Liver (tissue), 9 donors: ENCODE data around the gene CUL1. TPM values are rescaled to one million over a fixed set of nuclear protein-coding genes. Genes with fewer than 3 reads are reported as not detected.

Experiments
- DNase-seq: peaks from one replicate; pipeline ENCODE4 v3.0.0-alpha.2; 2017; ENCODE audit warnings: low spot score
- H3K27ac ChIP-seq, 2 donors: one replicate each; pipeline ENCODE4 v1.7.0; 2013; ENCODE audit warnings: inconsistent platforms in 2 of 2, low read length in 2 of 2, control low read depth in 1 of 2, low read depth in 1 of 2, mild to moderate bottlenecking in 1 of 2
- H3K27me3 ChIP-seq, 4 donors: one replicate each; pipeline versions ENCODE4 v1.6.1 to v1.7.0; 2013; ENCODE audit warnings: low read length in 3 of 4, inconsistent platforms in 1 of 4, mild to moderate bottlenecking in 1 of 4, moderate library complexity in 1 of 4; ENCODE audit not compliant: control insufficient read depth in 4 of 4, insufficient read depth in 4 of 4
- H3K36me3 ChIP-seq, 4 donors: one replicate each; pipeline versions ENCODE4 v1.6.1 to v1.7.0; 2013; ENCODE audit warnings: low read length in 3 of 4, mild to moderate bottlenecking in 3 of 4, low read depth in 1 of 4, moderate library complexity in 1 of 4; ENCODE audit not compliant: control insufficient read depth in 4 of 4, insufficient read depth in 3 of 4
- H3K4me1 ChIP-seq, 4 donors: one replicate each; pipeline versions ENCODE4 v1.6.1 to v1.7.0; 2013; ENCODE audit warnings: low read length in 3 of 4, mild to moderate bottlenecking in 3 of 4, moderate library complexity in 1 of 4; ENCODE audit not compliant: control insufficient read depth in 4 of 4, insufficient read depth in 4 of 4
- H3K4me3 ChIP-seq, 3 donors: one replicate each; pipeline versions ENCODE4 v1.6.1 to v1.7.0; 2013; ENCODE audit warnings: low read length in 3 of 3, control low read depth in 1 of 3, low read depth in 1 of 3, mild to moderate bottlenecking in 1 of 3
- H3K9ac ChIP-seq, 2 donors: one replicate each; pipeline ENCODE4 v1.7.0; 2013; ENCODE audit warnings: low read length in 2 of 2, mild to moderate bottlenecking in 2 of 2, moderate library complexity in 2 of 2, control low read depth in 1 of 2, low read depth in 1 of 2
- H3K9me3 ChIP-seq, 4 donors: one replicate each; pipeline versions ENCODE4 v1.6.1 to v1.7.0; 2013; ENCODE audit warnings: low read length in 3 of 4; ENCODE audit not compliant: control insufficient read depth in 4 of 4
- ATF3 ChIP-seq: IDR thresholded peaks from 2 replicates; pipeline ENCODE4 v1.6.1; 2016; ENCODE audit warnings: antibody characterized with exemption
- CTCF ChIP-seq: fragments of 150-350 bp; IDR thresholded peaks from 2 replicates; pipeline ENCODE4 v1.5.1; 2017; ENCODE audit warnings: improper control_type of control experiment, low read depth, low read length; ENCODE audit not compliant: missing input control
- EGR1 ChIP-seq, 2 donors: IDR thresholded peaks; 2 replicates each; pipeline ENCODE4 v1.6.1; 2016 to 2018; ENCODE audit warnings: antibody characterized with exemption in 2 of 2, low read depth in 2 of 2
- FOXA2 ChIP-seq: IDR thresholded peaks from 2 replicates; pipeline ENCODE4 v1.6.1; 2016; ENCODE audit warnings: antibody characterized with exemption
- GABPA ChIP-seq, 2 donors: IDR thresholded peaks in 1 of 2; conservative IDR thresholded peaks in 1 of 2; 2 replicates each; pipeline ENCODE4 v1.6.1; 2016; ENCODE audit warnings: antibody characterized with exemption in 2 of 2, mild to moderate bottlenecking in 1 of 2, moderate library complexity in 1 of 2
- HNF4A ChIP-seq, 2 donors: conservative IDR thresholded peaks; 2 replicates each; pipeline ENCODE4 v1.6.1; 2016; ENCODE audit warnings: antibody characterized with exemption in 2 of 2, mild to moderate bottlenecking in 2 of 2
- HNF4G ChIP-seq: IDR thresholded peaks from 2 replicates; pipeline ENCODE4 v1.6.1; 2016; ENCODE audit warnings: antibody characterized with exemption
- JUND ChIP-seq, 2 donors: IDR thresholded peaks; 2 replicates each; pipeline ENCODE4 v1.6.1; 2016; ENCODE audit warnings: antibody characterized with exemption in 2 of 2
- MAX ChIP-seq: IDR thresholded peaks from 2 replicates; pipeline ENCODE4 v1.6.1; 2016; ENCODE audit warnings: antibody characterized with exemption
- RAD21 ChIP-seq, 2 donors: IDR thresholded peaks; 2 replicates each; pipeline ENCODE4 v1.6.1; 2016; ENCODE audit warnings: antibody characterized with exemption in 2 of 2, mild to moderate bottlenecking in 2 of 2
- TAF1 ChIP-seq: conservative IDR thresholded peaks from 2 replicates; pipeline ENCODE4 v1.6.1; 2016; ENCODE audit warnings: antibody characterized with exemption, mild to moderate bottlenecking
- YY1 ChIP-seq: IDR thresholded peaks from 2 replicates; pipeline ENCODE4 v1.6.1; 2016; ENCODE audit warnings: antibody characterized with exemption, mild to moderate bottlenecking
- ZBTB33 ChIP-seq: IDR thresholded peaks from 2 replicates; pipeline ENCODE4 v1.6.1; 2016; ENCODE audit warnings: antibody characterized with exemption
- WGBS: extraction: QIAGEN DNeasy Blood & Tissue Kit; methylation state at CpG from one replicate; pipeline ENCODE4 v1.1.7; 2013; 5-methylcytosine and 5-hydroxymethylcytosine counted together
- polyA plus RNA-seq, 2 donors: library from polyadenylated mRNA; stranded (reverse) in 1 of 2; unstranded in 1 of 2; fragments of 200-250 nt in 1 of 2; fragments of >200 nt in 1 of 2; fragmentation: Nextera tagmentation in 1 of 2; extraction: Ambion mirVana in 1 of 2; gene quantifications; one replicate each; pipeline versions ENCODE4 v1.2.1 to v1.2.3, GENCODE V29; 2013 to 2015
- total RNA-seq, 2 donors: library from RNA; depleted of rRNA; stranded (reverse); fragments of >200 nt; gene quantifications; one replicate each; pipeline ENCODE4 v1.2.3, GENCODE V29; 2014
- donor health status: healthy.
- donor health status: healthy.
- donor health status: healthy.
- donor health status: healthy.
- donor health status: healthy.

Gene CUL1
- total and polyA plus RNA-seq, 4 donors = 21.7 to 56.7 (median 26.7) TPM

GRCh38 chr7:148729984-148730733, 31.5 kb downstream of the CUL1 start:
- H3K36me3 ChIP-seq = peaks cover 7 to 27% (median 16%) of the 10 kb centered on the region in 4 donors
- no peak overlapping the region for H3K27ac ChIP-seq
- TF ChIP-seq HNF4G (no peak), ATF3 (no peak), FOXA2 (no peak), YY1 (no peak)
- H3K4me3 ChIP-seq = no peak overlapping the region
- WGBS = 91% methylated on average over 12 of the region's 12 CpGs
- peaks cover 1 to 3% (median 2%) of the 10 kb centered on the region in 4 donors for H3K4me1 ChIP-seq
- H3K27me3 ChIP-seq = no peaks in the 10 kb centered on the region
- no peaks in the 10 kb centered on the region for H3K9me3 ChIP-seq
- DNase-seq = no peak
- no peak overlapping the region for H3K9ac ChIP-seq

GRCh38 chr7:148732862-148733261, 34.2 kb downstream of the CUL1 start:
- WGBS = 91% methylated on average over 3 of the region's 3 CpGs
- peaks cover 0 to 3% (median 1%) of the 10 kb centered on the region in 4 donors for H3K4me1 ChIP-seq
- TF ChIP-seq RAD21 (IDR thresholded peaks at IDR 0.05) = no peak
- no peak for TF ChIP-seq HNF4G
- peaks cover 8 to 35% (median 23%) of the 10 kb centered on the region in 4 donors for H3K36me3 ChIP-seq
- H3K4me3 ChIP-seq = no peak overlapping the region
- H3K27me3 ChIP-seq = no peaks in the 10 kb centered on the region
- H3K9ac ChIP-seq = no peak overlapping the region
- DNase-seq = no peak
- no peak overlapping the region for H3K27ac ChIP-seq
- H3K9me3 ChIP-seq = no peaks in the 10 kb centered on the region

- WGBS = 90% methylated on average over 2 of the region's 2 CpGs
- Histone ChIP-seq H3K9ac (no peak overlapping the region), H3K36me3 (peaks cover 8 to 35% (median 26%) of the 10 kb centered on the region in 4 donors), H3K27me3 (no peaks in the 10 kb centered on the region), H3K4me3 (no peak overlapping the region), H3K4me1 (peaks cover 0 to 3% (median 1%) of the 10 kb centered on the region in 4 donors), H3K27ac (no peak overlapping the region), H3K9me3 (no peaks in the 10 kb centered on the region)
- DNase-seq = no peak
- no peak for TF ChIP-seq HNF4A (conservative IDR thresholded peaks at IDR 0.05)
- no peak for TF ChIP-seq TAF1
- TF ChIP-seq ATF3 = no peak
- TF ChIP-seq HNF4G = no peak
- TF ChIP-seq GABPA (IDR thresholded peaks at IDR 0.05 in 1 of 2, conservative IDR thresholded peaks at IDR 0.05 in 1 of 2) = no peak
- no peak for TF ChIP-seq FOXA2
- TF ChIP-seq EGR1 (IDR thresholded peaks at IDR 0.05; ENCODE audit: low read depth in 2 of 2) = no peak
- no peak for TF ChIP-seq CTCF
- no peak for TF ChIP-seq RAD21 (IDR thresholded peaks at IDR 0.05)
- TF ChIP-seq JUND (IDR thresholded peaks at IDR 0.05) = no peak
- TF ChIP-seq MAX = no peak
- no peak for TF ChIP-seq YY1
- TF ChIP-seq ZBTB33 = no peak
Observed at GRCh38 chr7:148733496-148733895, 34.8 kb downstream of the CUL1 start.
